IMR-90 (cell line): ENCODE results near the gene YBEY. TPM values are rescaled to one million over a fixed set of nuclear protein-coding genes. Genes with fewer than 3 reads are reported as not detected.

ENCODE experiments used
- ATAC-seq: fragments of 200-7000 bp; cut with Tn5 transposase; 2 replicates; pipeline ENCODE4 v1.9.1; 2020; ENCODE audit warnings: low read depth, mild to moderate bottlenecking, moderate library complexity
- BruUV-seq: library from RNA; stranded (reverse); fragments of 400-500 nt; replicated peaks from 2 replicates; lab custom pipeline; 2021; lab: Mats Ljungman, UMichigan
- CTCF ChIA-PET: fragments of 300-600 bp; formaldehyde crosslinking; extraction: SDS; loops from one replicate; lab custom pipeline; 2021; ENCODE audit warnings: antibody characterized with exemption; lab: Yijun Ruan, JAX
- POLR2A ChIA-PET: fragments of 300-600 bp; sonication (Branson Sonifier 250); formaldehyde crosslinking; loops from one replicate; lab custom pipeline; 2022; ENCODE audit warnings: antibody characterized with exemption; ENCODE audit not compliant: unreplicated experiment; lab: Charles Lee
- DNase-seq: peaks from one replicate; pipeline ENCODE4 v3.0.0; 2013
- H2AFZ ChIP-seq: replicated peaks from 2 replicates; pipeline ENCODE3; 2013; ENCODE audit warnings: low read length, mild to moderate bottlenecking; ENCODE audit not compliant: poor library complexity
- H2AK5ac ChIP-seq: 2 replicates; pipeline ENCODE4 v1.6.1; 2013; ENCODE audit warnings: low read depth, low read length, inconsistent platforms
- H2AK9ac ChIP-seq: replicated peaks from 2 replicates; pipeline ENCODE3; 2013; ENCODE audit warnings: mild to moderate bottlenecking, low read depth, low read length, moderate library complexity; ENCODE audit not compliant: poor library complexity
- H2BK120ac ChIP-seq: 2 replicates; pipeline ENCODE4 v1.6.1; 2013; ENCODE audit warnings: low read depth, low read length, inconsistent platforms
- H2BK15ac ChIP-seq: 3 replicates; pipeline ENCODE4 v1.6.1; 2013; ENCODE audit warnings: low read depth, low read length, inconsistent platforms
- H2BK20ac ChIP-seq: 2 replicates; pipeline ENCODE4 v1.6.1; 2013; ENCODE audit warnings: low read depth, mild to moderate bottlenecking, inconsistent platforms, low read length, moderate library complexity
- H2BK5ac ChIP-seq: 2 replicates; pipeline ENCODE4 v1.6.1; 2013; ENCODE audit warnings: mild to moderate bottlenecking, low read depth, low read length, inconsistent platforms; ENCODE audit not compliant: poor library complexity, severe bottlenecking
- H3K14ac ChIP-seq: replicated peaks from 2 replicates; pipeline ENCODE4 v1.6.1; 2013; ENCODE audit warnings: low read depth, low read length, inconsistent platforms
- H3K18ac ChIP-seq: 2 replicates; pipeline ENCODE4 v1.6.1; 2013; ENCODE audit warnings: low read depth, low read length, control low read depth
- H3K23ac ChIP-seq: 2 replicates; pipeline ENCODE4 v1.6.1; 2013; ENCODE audit warnings: low read depth, low read length, inconsistent platforms
- H3K27ac ChIP-seq: 2 replicates; pipeline ENCODE4 v1.5.1; 2013; ENCODE audit warnings: mild to moderate bottlenecking, control low read depth, low read length; ENCODE audit not compliant: insufficient read depth
- H3K27me3 ChIP-seq: 2 replicates; pipeline ENCODE4 v1.6.1; 2013; ENCODE audit warnings: low read length; ENCODE audit not compliant: control insufficient read depth, insufficient read depth
- H3K36me3 ChIP-seq: 2 replicates; pipeline ENCODE4 v1.6.1; 2013; ENCODE audit warnings: low read length, mixed read lengths; ENCODE audit not compliant: control insufficient read depth, insufficient read depth
- H3K4ac ChIP-seq: 2 replicates; pipeline ENCODE4 v1.6.1; 2013; ENCODE audit warnings: low read depth, low read length, inconsistent platforms
- H3K4me1 ChIP-seq: 2 replicates; pipeline ENCODE4 v1.6.1; 2013; ENCODE audit warnings: low read length, mixed read lengths; ENCODE audit not compliant: control insufficient read depth, insufficient read depth
- H3K4me2 ChIP-seq: 2 replicates; pipeline ENCODE4 v1.6.1; 2013; ENCODE audit warnings: low read depth, mild to moderate bottlenecking, control low read depth, low read length, moderate library complexity
- H3K4me3 ChIP-seq: 2 replicates; pipeline ENCODE4 v1.5.1; 2013; ENCODE audit warnings: low read depth, mild to moderate bottlenecking, control low read depth, low read length, moderate library complexity; ENCODE audit not compliant: insufficient read depth
- H3K56ac ChIP-seq: 2 replicates; pipeline ENCODE4 v1.6.1; 2013; ENCODE audit warnings: low read length, inconsistent platforms; ENCODE audit not compliant: insufficient read depth; ENCODE audit errors: extremely low read depth
- H3K79me1 ChIP-seq, 2 experiments: 2 replicates each; pipeline ENCODE4 v1.6.1; 2013; ENCODE audit warnings: low read length in 2 of 2, inconsistent platforms in 1 of 2, low read depth in 1 of 2
- H3K9ac ChIP-seq: 2 replicates; pipeline ENCODE4 v1.6.1; 2013; ENCODE audit warnings: low read depth, low read length, control low read depth
- H3K9me1 ChIP-seq: 2 replicates; pipeline ENCODE4 v1.6.1; 2013; ENCODE audit warnings: low read length, inconsistent platforms; ENCODE audit not compliant: insufficient read depth
- H3K9me3 ChIP-seq: 2 replicates; pipeline ENCODE4 v1.6.1; 2013; ENCODE audit warnings: low read length; ENCODE audit not compliant: control insufficient read depth, insufficient read depth
- H4K20me1 ChIP-seq: 2 replicates; pipeline ENCODE4 v1.6.1; 2013; ENCODE audit warnings: low read length, inconsistent platforms; ENCODE audit not compliant: insufficient read depth
- H4K5ac ChIP-seq: 2 replicates; pipeline ENCODE4 v1.6.1; 2013; ENCODE audit warnings: mild to moderate bottlenecking, low read depth, low read length, control low read depth
- H4K8ac ChIP-seq, 2 experiments: 2 replicates each; pipeline ENCODE4 v1.6.1; 2013; ENCODE audit warnings: low read depth in 2 of 2, low read length in 2 of 2, control low read depth in 1 of 2, inconsistent platforms in 1 of 2
- H4K91ac ChIP-seq: 2 replicates; pipeline ENCODE4 v1.6.1; 2013; ENCODE audit warnings: low read depth, low read length, inconsistent platforms; ENCODE audit not compliant: insufficient read depth
- CEBPB ChIP-seq: IDR thresholded peaks from 2 replicates; pipeline ENCODE4 v1.6.1; 2012; ENCODE audit warnings: low read depth, low read length, improper control_type of control experiment
- CHD1 ChIP-seq: IDR thresholded peaks from 2 replicates; pipeline ENCODE4 v1.6.1; 2012; ENCODE audit warnings: low read depth, low read length, improper control_type of control experiment
- ELK1 ChIP-seq: fragments of 150-350 bp; IDR thresholded peaks from 2 replicates; pipeline ENCODE4 v1.6.1; 2016; ENCODE audit warnings: low read depth, mild to moderate bottlenecking, low read length, moderate library complexity, borderline replicate concordance
- MAFK ChIP-seq: IDR thresholded peaks from 2 replicates; pipeline ENCODE4 v1.6.1; 2012; ENCODE audit warnings: low read depth, low read length, improper control_type of control experiment
- MAZ ChIP-seq: IDR thresholded peaks from 2 replicates; pipeline ENCODE4 v1.6.1; 2012; ENCODE audit warnings: low read depth, mild to moderate bottlenecking, low read length, improper control_type of control experiment, moderate library complexity, borderline replicate concordance
- MXI1 ChIP-seq: IDR thresholded peaks from 2 replicates; pipeline ENCODE4 v1.6.1; 2012; ENCODE audit warnings: low read depth, mild to moderate bottlenecking, low read length, moderate library complexity, borderline replicate concordance
- POLR2A ChIP-seq: IDR thresholded peaks from 2 replicates; pipeline ENCODE4 v1.6.1; 2012; ENCODE audit warnings: mild to moderate bottlenecking, low read depth, low read length
- USF2 ChIP-seq: fragments of 150-350 bp; IDR thresholded peaks from 2 replicates; pipeline ENCODE4 v1.6.1; 2017; ENCODE audit warnings: mild to moderate bottlenecking, antibody characterized with exemption, low read length, low read depth
- WGBS, 2 experiments: methylation state at CpG; one replicate each; pipeline versions ENCODE4 v1.1.5 to v1.1.7; 2013; ENCODE audit warnings: missing lambda C conversion rate in 2 of 2; ENCODE audit not compliant: insufficient read length in 1 of 2; ENCODE audit errors: extremely low coverage in 2 of 2; 5-methylcytosine and 5-hydroxymethylcytosine counted together
- dilution Hi-C: fragments of 300-500 bp; cut with HindIII; formaldehyde crosslinking; loops from one replicate; pipeline ENCODE4 v1.14.3; 2018; ENCODE audit warnings: low sequenced_read_pairs; ENCODE audit not compliant: unreplicated experiment
- in situ Hi-C: fragments of 300-500 bp; cut with MboI; formaldehyde crosslinking; loops from 3 replicates; pipeline ENCODE4 v1.14.3; 2019; ENCODE audit warnings: low sequenced_read_pairs, inconsistent platforms, mixed read lengths
- intact Hi-C: fragments of 100-400 bp; cut with micrococcal nuclease; formaldehyde crosslinking; loops from 2 replicates; pipeline ENCODE4 v1.10.0; 2022
- polyA plus RNA-seq, 3 experiments: library from polyadenylated mRNA; depleted of rRNA; stranded (reverse); fragments of >200 nt; gene quantifications; 2 replicates each; pipeline ENCODE4 v1.2.3, GENCODE V29; 2012; ENCODE audit warnings: low replicate concordance in 1 of 3
- total RNA-seq: library from RNA; depleted of rRNA; stranded (reverse); fragments of >200 nt; gene quantifications from 2 replicates; pipeline ENCODE4 v1.2.3, GENCODE V29; 2012

YBEY gene
- total and polyA plus RNA-seq, 2 of the 4 experiments (the other 2 are of a cell fraction), result 5.9 to 26.2 TPM

- Histone ChIP-seq H3K4ac (peak within 1 kb of the TSS; percentile 86), H3K27ac (peak within 1 kb of the TSS; percentile 95), H3K27me3 (no peaks in the 10 kb centered on the region), H3K36me3 (peaks cover 22% of the 10 kb centered on the region), H2AFZ (peak within 1 kb of the TSS; percentile 91), H2BK20ac (no peak within 1 kb of the TSS), H2AK5ac (peak within 1 kb of the TSS; percentile 23; the same call in 1 of the 2 replicates), H2AK9ac (peak within 1 kb of the TSS; percentile 89), H3K9me1 (peaks cover 14% of the 10 kb centered on the region), H2BK15ac (no peak within 1 kb of the TSS), H3K4me2 (peak within 1 kb of the TSS; percentile 79), H3K79me1 (peaks cover 16 to 63% of the 10 kb centered on the region in 2 experiments), H3K4me3 (peak within 1 kb of the TSS; percentile 69), H2BK5ac (peak within 1 kb of the TSS; percentile 87), H4K8ac (peak within 1 kb of the TSS; percentile 59 to 87), H3K4me1 (peaks cover 12% of the 10 kb centered on the region), H3K23ac (peak within 1 kb of the TSS; percentile 10), H4K20me1 (peaks cover 15% of the 10 kb centered on the region), H3K56ac (peak within 1 kb of the TSS; percentile 17; the same call in 1 of the 2 replicates), H2BK120ac (0 out of 2 replicates have a peak within 1 kb of the TSS, but pooled peaks have one; percentile 38), H3K9me3 (no peaks in the 10 kb centered on the region), H4K5ac (peak within 1 kb of the TSS; percentile 59), H4K91ac (peak within 1 kb of the TSS; percentile 40; the same call in 1 of the 2 replicates), H3K18ac (peak within 1 kb of the TSS; percentile 21; the same call in 1 of the 2 replicates), H3K14ac (peak within 1 kb of the TSS; percentile 70), H3K9ac (peak within 1 kb of the TSS; percentile 92)
- WGBS, 2 experiments, result no CpG with 5 or more reads among the region's 6 CpGs
- intact Hi-C loops (loop anchor here (1.0 to 5.0 kb wide), 2 partner anchors 40 to 313 kb away; no protein-coding TSS in a partner anchor), in situ Hi-C loops (no loop called here), dilution Hi-C loops (no loop called here)
- POLR2A ChIA-PET, result no interaction called here
- DNase-seq, result no peak
- BruUV-seq, result no TSS peak
- CTCF ChIA-PET, result interaction anchor here (0.8 kb wide), 1 partner anchor 998 kb away, joined by 3 read pairs; the partner anchor contains the start of gene POFUT2
- TF ChIP-seq MAZ, result no peak
- TF ChIP-seq CEBPB, result no peak
- no peak for TF ChIP-seq POLR2A
- TF ChIP-seq MXI1, result no peak
- no peak for TF ChIP-seq CHD1
- no peak for TF ChIP-seq MAFK
- no peak for TF ChIP-seq USF2
- TF ChIP-seq ELK1, result no peak
- ATAC-seq, result no peak
Measured at GRCh38 chr21:46285206-46285661, 908 bp upstream of the YBEY start, which contains the start of gene MCM3AP. Gene MCM3AP (minus strand): TSS chr21:46285611. CDS start chr21:46285286, 325 bp downstream.
